Measurements from ENCODE around the gene AFF3.

The AFF3 gene

DNA sequence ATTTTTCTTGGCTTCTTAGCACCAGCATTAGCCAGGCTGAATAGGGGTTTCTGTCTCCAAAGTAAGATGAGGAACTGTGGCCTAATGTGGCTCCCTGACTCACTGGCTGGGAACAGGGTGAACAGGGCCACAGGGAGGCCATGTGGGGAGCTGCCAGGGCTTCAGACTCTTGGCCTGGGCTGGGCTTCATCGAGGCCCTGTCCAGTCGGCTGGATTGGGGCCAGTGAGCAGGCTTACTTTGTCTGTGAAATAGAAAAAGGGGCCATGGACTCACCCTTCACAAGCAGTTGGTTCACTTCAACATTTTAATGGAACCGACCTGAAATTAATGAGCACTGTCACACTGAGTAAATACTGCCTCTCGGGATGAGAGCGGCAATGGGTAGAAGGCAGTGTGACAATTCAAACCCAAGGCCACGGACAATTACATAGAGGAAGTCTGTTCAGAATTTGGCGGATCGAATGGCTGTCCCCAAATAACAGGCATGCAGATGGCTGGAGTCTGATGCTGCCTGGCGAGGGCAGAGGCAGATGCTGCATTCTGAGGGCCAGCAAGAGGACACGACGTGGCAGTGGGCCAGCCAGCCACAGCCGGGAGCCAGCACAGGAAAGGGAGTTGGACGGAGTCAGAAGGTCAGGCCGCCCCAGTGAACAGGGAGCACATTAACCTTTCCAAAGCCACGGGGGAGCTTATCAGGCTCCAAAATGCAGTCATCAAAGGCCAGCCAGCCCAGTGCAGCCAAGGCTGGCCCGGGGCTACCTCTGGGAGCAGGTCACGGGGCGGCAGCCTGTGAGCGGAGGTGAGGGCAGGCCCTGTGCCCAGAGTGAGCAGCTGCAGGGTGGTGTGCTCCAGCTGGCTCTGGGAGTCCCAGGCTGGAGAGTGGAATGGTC, 506.0 kb downstream of the AFF3 start:
- TF ChIP-seq ZBTB7A (IDR thresholded peaks at IDR 0.05; ENCODE audit: low read depth) (no peak), USF1 (IDR thresholded peaks at IDR 0.05) (peak; percentile 62), TEAD4 (IDR thresholded peaks at IDR 0.05) (peak; percentile 98), CEBPB (IDR thresholded peaks at IDR 0.05) (peak; percentile 71; the same call in 1 of the 2 replicates), RAD21 (IDR thresholded peaks at IDR 0.05; ENCODE audit: low read depth) (peak; percentile 46), MAX (IDR thresholded peaks at IDR 0.05) (peak; percentile 77), NFIC (IDR thresholded peaks at IDR 0.05) (peak; percentile 100), TAF1 (IDR thresholded peaks at IDR 0.05; ENCODE audit: low read depth) (no peak), YY1 (IDR thresholded peaks at IDR 0.05; ENCODE audit: low read depth) (peak; percentile 41; the same call in 1 of the 2 replicates), EP300 (IDR thresholded peaks at IDR 0.05; ENCODE audit: borderline replicate concordance) (peak; percentile 100), EGR1 (IDR thresholded peaks at IDR 0.05) (no peak), TCF12 (IDR thresholded peaks at IDR 0.05; ENCODE audit: low read depth) (peak; percentile 100), CREB1 (IDR thresholded peaks at IDR 0.05; ENCODE audit: low read depth) (no peak), FOXM1 (IDR thresholded peaks at IDR 0.05; ENCODE audit: borderline replicate concordance, low read depth) (peak; percentile 99)
- TF ChIP-seq, protein P1, sequence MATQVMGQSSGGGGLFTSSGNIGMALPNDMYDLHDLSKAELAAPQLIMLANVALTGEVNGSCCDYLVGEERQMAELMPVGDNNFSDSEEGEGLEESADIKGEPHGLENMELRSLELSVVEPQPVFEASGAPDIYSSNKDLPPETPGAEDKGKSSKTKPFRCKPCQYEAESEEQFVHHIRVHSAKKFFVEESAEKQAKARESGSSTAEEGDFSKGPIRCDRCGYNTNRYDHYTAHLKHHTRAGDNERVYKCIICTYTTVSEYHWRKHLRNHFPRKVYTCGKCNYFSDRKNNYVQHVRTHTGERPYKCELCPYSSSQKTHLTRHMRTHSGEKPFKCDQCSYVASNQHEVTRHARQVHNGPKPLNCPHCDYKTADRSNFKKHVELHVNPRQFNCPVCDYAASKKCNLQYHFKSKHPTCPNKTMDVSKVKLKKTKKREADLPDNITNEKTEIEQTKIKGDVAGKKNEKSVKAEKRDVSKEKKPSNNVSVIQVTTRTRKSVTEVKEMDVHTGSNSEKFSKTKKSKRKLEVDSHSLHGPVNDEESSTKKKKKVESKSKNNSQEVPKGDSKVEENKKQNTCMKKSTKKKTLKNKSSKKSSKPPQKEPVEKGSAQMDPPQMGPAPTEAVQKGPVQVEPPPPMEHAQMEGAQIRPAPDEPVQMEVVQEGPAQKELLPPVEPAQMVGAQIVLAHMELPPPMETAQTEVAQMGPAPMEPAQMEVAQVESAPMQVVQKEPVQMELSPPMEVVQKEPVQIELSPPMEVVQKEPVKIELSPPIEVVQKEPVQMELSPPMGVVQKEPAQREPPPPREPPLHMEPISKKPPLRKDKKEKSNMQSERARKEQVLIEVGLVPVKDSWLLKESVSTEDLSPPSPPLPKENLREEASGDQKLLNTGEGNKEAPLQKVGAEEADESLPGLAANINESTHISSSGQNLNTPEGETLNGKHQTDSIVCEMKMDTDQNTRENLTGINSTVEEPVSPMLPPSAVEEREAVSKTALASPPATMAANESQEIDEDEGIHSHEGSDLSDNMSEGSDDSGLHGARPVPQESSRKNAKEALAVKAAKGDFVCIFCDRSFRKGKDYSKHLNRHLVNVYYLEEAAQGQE (IDR thresholded peaks at IDR 0.05; ENCODE audit: low read depth), result no peak

DNA sequence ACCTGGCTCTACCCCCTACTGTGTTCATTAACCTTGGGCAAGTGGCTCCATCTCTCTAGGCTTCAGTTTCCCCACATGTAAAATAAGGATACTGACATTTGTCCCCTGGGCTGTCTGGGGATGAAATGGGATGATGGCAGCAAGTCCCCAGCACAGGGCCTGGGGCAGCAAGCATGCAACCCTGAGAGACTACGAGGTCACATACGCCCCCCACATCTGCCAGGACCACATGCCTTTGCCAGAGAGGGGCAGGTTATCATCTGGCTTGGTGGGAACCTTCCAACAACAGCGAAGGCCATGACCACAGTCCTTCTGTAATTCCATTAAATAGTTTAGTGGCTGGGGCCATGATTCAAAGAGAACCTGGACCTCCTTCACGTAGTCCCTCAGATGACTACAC, 506.7 kb downstream of the AFF3 start:
- TF ChIP-seq, protein P1 (IDR thresholded peaks at IDR 0.05; ENCODE audit: low read depth), result no peak
- TF ChIP-seq CREB1 (IDR thresholded peaks at IDR 0.05; ENCODE audit: low read depth) (no peak), TEAD4 (IDR thresholded peaks at IDR 0.05) (no peak), FOXM1 (IDR thresholded peaks at IDR 0.05; ENCODE audit: borderline replicate concordance, low read depth) (no peak), RAD21 (IDR thresholded peaks at IDR 0.05; ENCODE audit: low read depth) (no peak), EP300 (IDR thresholded peaks at IDR 0.05; ENCODE audit: borderline replicate concordance) (no peak), TCF12 (IDR thresholded peaks at IDR 0.05; ENCODE audit: low read depth) (no peak), ZBTB7A (IDR thresholded peaks at IDR 0.05; ENCODE audit: low read depth) (no peak), YY1 (IDR thresholded peaks at IDR 0.05; ENCODE audit: low read depth) (no peak), TAF1 (IDR thresholded peaks at IDR 0.05; ENCODE audit: low read depth) (no peak), EGR1 (IDR thresholded peaks at IDR 0.05) (no peak), CEBPB (IDR thresholded peaks at IDR 0.05) (no peak)

DNA sequence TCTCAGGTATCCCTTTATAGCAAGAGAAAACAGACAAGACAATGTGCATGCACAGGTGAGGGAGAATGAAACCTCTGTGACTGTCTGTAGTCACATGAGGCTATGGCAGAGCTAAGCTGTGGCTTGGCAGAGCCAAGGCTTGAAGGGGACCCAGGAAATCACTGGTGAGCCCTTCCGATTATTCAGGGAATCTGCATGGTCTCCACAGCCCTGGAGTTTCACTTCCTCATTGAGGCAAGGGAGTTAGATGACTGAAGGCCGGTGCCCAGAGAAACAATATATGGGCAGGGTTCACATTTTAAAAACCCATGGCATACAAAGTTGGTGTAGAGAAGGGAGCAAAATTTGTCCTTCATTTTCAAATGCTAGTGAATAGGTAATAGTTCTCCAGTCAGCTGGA, 508.2 kb downstream of the AFF3 start:
- TF ChIP-seq CEBPB (IDR thresholded peaks at IDR 0.05) (no peak), CREB1 (IDR thresholded peaks at IDR 0.05; ENCODE audit: low read depth) (no peak)

DNA sequence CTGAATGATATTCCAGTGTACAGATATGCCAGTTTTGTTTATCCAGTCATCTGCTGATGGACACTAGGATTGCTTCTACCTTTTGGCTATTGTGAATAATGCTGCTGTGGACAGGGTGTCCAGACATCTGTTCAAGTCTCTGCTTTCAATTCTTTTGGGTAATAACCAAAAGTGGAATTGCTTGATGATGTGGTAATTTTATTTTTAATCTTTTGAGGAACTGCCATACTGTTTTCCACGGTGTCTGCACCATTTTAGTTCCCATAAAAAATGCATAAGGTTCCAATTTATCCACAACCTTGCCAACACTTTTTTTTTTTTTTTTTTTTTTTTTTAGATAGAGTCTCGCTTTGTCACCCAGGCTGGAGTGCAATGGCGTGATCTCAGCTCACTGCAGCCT, 510.7 kb downstream of the AFF3 start:
- TF ChIP-seq MAX (IDR thresholded peaks at IDR 0.05), result no peak
- no peak for TF ChIP-seq ZBTB7A (IDR thresholded peaks at IDR 0.05; ENCODE audit: low read depth)
- TF ChIP-seq YY1 (IDR thresholded peaks at IDR 0.05; ENCODE audit: low read depth), result no peak
- TF ChIP-seq CREB1 (IDR thresholded peaks at IDR 0.05; ENCODE audit: low read depth), result no peak

GRCh38 chr2:99629320-99629719, 513.1 kb downstream of the AFF3 start:
- TF ChIP-seq EGR1 (IDR thresholded peaks at IDR 0.05) (no peak), RAD21 (IDR thresholded peaks at IDR 0.05; ENCODE audit: low read depth) (no peak)

- TF ChIP-seq TAF1 (IDR thresholded peaks at IDR 0.05; ENCODE audit: low read depth), result no peak
Observed at GRCh38 chr2:99626158-99626557, 516.2 kb downstream of the AFF3 start.

- TF ChIP-seq TEAD4 (IDR thresholded peaks at IDR 0.05) (no peak), TAF1 (IDR thresholded peaks at IDR 0.05; ENCODE audit: low read depth) (no peak), EP300 (IDR thresholded peaks at IDR 0.05; ENCODE audit: borderline replicate concordance) (no peak), TCF12 (IDR thresholded peaks at IDR 0.05; ENCODE audit: low read depth) (no peak)
- TF ChIP-seq, protein P1 (IDR thresholded peaks at IDR 0.05; ENCODE audit: low read depth), result no peak
Observed at GRCh38 chr2:99624677-99625076, 517.7 kb downstream of the AFF3 start.

Data from Ishikawa (cell line).